Measurements from ENCODE around the gene VANGL2. TPM values are rescaled to one million over a fixed set of nuclear protein-coding genes. Genes with fewer than 3 reads are reported as not detected.
"Not testable (repeated sequence)": the region's sequence is repeated elsewhere in the genome, so short reads cannot be mapped to it uniquely, and the experiment has no call there.

The VANGL2 gene
- total RNA-seq, 6 experiments from 2014 or later, result not detected

- Mint-ChIP-seq H3K27me3 (ENCODE audit: insufficient read depth) (peaks cover 11% of the 10 kb centered on the region), H3K27ac (no peak overlapping the region; the same call in 1 of the 2 replicates), H3K4me1 (ENCODE audit: low read depth) (peaks cover 31% of the 10 kb centered on the region), H3K36me3 (ENCODE audit: low read depth) (no peaks in the 10 kb centered on the region), H3K4me3 (no peak overlapping the region), H3K9me3 (no peaks in the 10 kb centered on the region)
- DNase-seq, result peak; percentile 52
- peak; percentile 91 for TF ChIP-seq CTCF (IDR thresholded peaks at IDR 0.05)
Measured at GRCh38 chr1:160376525-160377131, 23.7 kb upstream of the VANGL2 start.

GRCh38 chr1:160377585-160378206 is 22.7 kb upstream of the VANGL2 start:
- Mint-ChIP-seq H3K27me3 (ENCODE audit: insufficient read depth) (peaks cover 11% of the 10 kb centered on the region), H3K36me3 (ENCODE audit: low read depth) (no peaks in the 10 kb centered on the region)
- DNase-seq, result peak; percentile 73

GRCh38 chr1:160384812-160385211 is 15.6 kb upstream of the VANGL2 start:
- peaks cover 24% of the 10 kb centered on the region for H3K27me3 Mint-ChIP-seq (ENCODE audit: insufficient read depth)
- not testable (repeated sequence) for H3K9me3 Mint-ChIP-seq, DNase-seq

More at GRCh38 chr1:160377585-160378206, 22.7 kb upstream of the VANGL2 start:
- H3K4me1 Mint-ChIP-seq (ENCODE audit: low read depth), result peaks cover 31% of the 10 kb centered on the region
- H3K4me3 Mint-ChIP-seq, result peak overlapping the region; percentile 16; the same call in 1 of the 2 replicates
- no peak overlapping the region for H3K27ac Mint-ChIP-seq
- no peak for TF ChIP-seq CTCF (IDR thresholded peaks at IDR 0.05)
- H3K9me3 Mint-ChIP-seq, result no peaks in the 10 kb centered on the region

GRCh38 chr1:160388406-160388805 is 12.0 kb upstream of the VANGL2 start:
- not testable (repeated sequence) for H3K4me1 Mint-ChIP-seq (ENCODE audit: low read depth); H3K9me3 Mint-ChIP-seq; H3K4me3 Mint-ChIP-seq; H3K36me3 Mint-ChIP-seq (ENCODE audit: low read depth); H3K27ac Mint-ChIP-seq; DNase-seq
- peaks cover 27% of the 10 kb centered on the region for H3K27me3 Mint-ChIP-seq (ENCODE audit: insufficient read depth)

More at GRCh38 chr1:160384812-160385211, 15.6 kb upstream of the VANGL2 start:
- H3K4me3 Mint-ChIP-seq; H3K4me1 Mint-ChIP-seq (ENCODE audit: low read depth); H3K36me3 Mint-ChIP-seq (ENCODE audit: low read depth); H3K27ac Mint-ChIP-seq: not testable (repeated sequence)

- TF ChIP-seq CTCF (IDR thresholded peaks at IDR 0.05), result no peak
- no peak for DNase-seq
- H3K36me3 Mint-ChIP-seq (ENCODE audit: low read depth), result no peaks in the 10 kb centered on the region
- H3K4me3 Mint-ChIP-seq, result no peak overlapping the region
- no peaks in the 10 kb centered on the region for H3K4me1 Mint-ChIP-seq (ENCODE audit: low read depth)
- H3K9me3 Mint-ChIP-seq, result no peaks in the 10 kb centered on the region
- no peak overlapping the region for H3K27ac Mint-ChIP-seq
- peaks cover 42% of the 10 kb centered on the region for H3K27me3 Mint-ChIP-seq (ENCODE audit: insufficient read depth)
Measured at GRCh38 chr1:160394673-160395072, 5.7 kb upstream of the VANGL2 start.

GRCh38 chr1:160397651-160398050 is 2.7 kb upstream of the VANGL2 start:
- no peaks in the 10 kb centered on the region for H3K4me1 Mint-ChIP-seq (ENCODE audit: low read depth)
- peaks cover 52% of the 10 kb centered on the region for H3K27me3 Mint-ChIP-seq (ENCODE audit: insufficient read depth)
- TF ChIP-seq CTCF (IDR thresholded peaks at IDR 0.05), result no peak
- no peaks in the 10 kb centered on the region for H3K9me3 Mint-ChIP-seq
- no peaks in the 10 kb centered on the region for H3K36me3 Mint-ChIP-seq (ENCODE audit: low read depth)
- DNase-seq, result no peak
- no peak overlapping the region for H3K27ac Mint-ChIP-seq
- no peak overlapping the region for H3K4me3 Mint-ChIP-seq

All from HFFc6 (cell line).